ENCODE data around the gene RBM25.
"Not testable (repeated sequence)": the region's sequence is repeated elsewhere in the genome, so short reads cannot be mapped to it uniquely, and the experiment has no call there.

The RBM25 gene

GRCh38 chr14:73027984-73028383, 30.4 kb upstream of the RBM25 start:
- no peaks in the 10 kb centered on the region for H3K27me3 ChIP-seq (ENCODE audit: insufficient read depth, low read length)
- H3K36me3 ChIP-seq (ENCODE audit: insufficient read depth, low read length): peaks cover 14% of the 10 kb centered on the region; the same call in 1 of the 2 replicates
- H3K27ac ChIP-seq (ENCODE audit: low read depth, low read length): no peak overlapping the region
- no peaks in the 10 kb centered on the region for H3K4me1 ChIP-seq (ENCODE audit: control insufficient read depth, insufficient read depth, low read length, unreplicated experiment)
- H2AFZ ChIP-seq (ENCODE audit: low read length, unreplicated experiment): peak overlapping the region; percentile 27
- H3K79me2 ChIP-seq (ENCODE audit: control insufficient read depth, insufficient read depth, low read length, unreplicated experiment): peaks cover 32% of the 10 kb centered on the region
- H3K4me3 ChIP-seq (ENCODE audit: low read depth, low read length): no peak overlapping the region

GRCh38 chr14:73036706-73037450, 21.5 kb upstream of the RBM25 start:
- not testable (repeated sequence) for H3K27me3 ChIP-seq (ENCODE audit: insufficient read depth, low read length); H3K36me3 ChIP-seq (ENCODE audit: insufficient read depth, low read length); H3K4me3 ChIP-seq (ENCODE audit: low read depth, low read length); H3K79me2 ChIP-seq (ENCODE audit: control insufficient read depth, insufficient read depth, low read length, unreplicated experiment); H3K27ac ChIP-seq (ENCODE audit: low read depth, low read length); H2AFZ ChIP-seq (ENCODE audit: low read length, unreplicated experiment); H3K4me1 ChIP-seq (ENCODE audit: control insufficient read depth, insufficient read depth, low read length, unreplicated experiment)

GRCh38 chr14:73047808-73048207, 10.5 kb upstream of the RBM25 start:
- H2AFZ ChIP-seq (ENCODE audit: low read length, unreplicated experiment): no peak overlapping the region
- no peak overlapping the region for H3K4me3 ChIP-seq (ENCODE audit: low read depth, low read length)
- no peak overlapping the region for H3K27ac ChIP-seq (ENCODE audit: low read depth, low read length)
- H3K79me2 ChIP-seq (ENCODE audit: control insufficient read depth, insufficient read depth, low read length, unreplicated experiment): no peaks in the 10 kb centered on the region
- H3K36me3 ChIP-seq (ENCODE audit: insufficient read depth, low read length): no peaks in the 10 kb centered on the region
- no peaks in the 10 kb centered on the region for H3K27me3 ChIP-seq (ENCODE audit: insufficient read depth, low read length)
- H3K4me1 ChIP-seq (ENCODE audit: control insufficient read depth, insufficient read depth, low read length, unreplicated experiment): no peaks in the 10 kb centered on the region

GRCh38 chr14:73049428-73049827, 8.9 kb upstream of the RBM25 start:
- Histone ChIP-seq H3K79me2 (ENCODE audit: control insufficient read depth, insufficient read depth, low read length, unreplicated experiment) (no peaks in the 10 kb centered on the region), H3K4me1 (ENCODE audit: control insufficient read depth, insufficient read depth, low read length, unreplicated experiment) (no peaks in the 10 kb centered on the region), H2AFZ (ENCODE audit: low read length, unreplicated experiment) (no peak overlapping the region), H3K27me3 (ENCODE audit: insufficient read depth, low read length) (no peaks in the 10 kb centered on the region), H3K36me3 (ENCODE audit: insufficient read depth, low read length) (no peaks in the 10 kb centered on the region), H3K4me3 (ENCODE audit: low read depth, low read length) (no peak overlapping the region), H3K27ac (ENCODE audit: low read depth, low read length) (no peak overlapping the region)

GRCh38 chr14:73055251-73055650, 3.1 kb upstream of the RBM25 start:
- H3K27me3 ChIP-seq (ENCODE audit: insufficient read depth, low read length): no peaks in the 10 kb centered on the region
- no peak overlapping the region for H3K27ac ChIP-seq (ENCODE audit: low read depth, low read length)
- H3K36me3 ChIP-seq (ENCODE audit: insufficient read depth, low read length): no peaks in the 10 kb centered on the region
- no peak overlapping the region for H2AFZ ChIP-seq (ENCODE audit: low read length, unreplicated experiment)
- no peak overlapping the region for H3K4me3 ChIP-seq (ENCODE audit: low read depth, low read length)
- H3K4me1 ChIP-seq (ENCODE audit: control insufficient read depth, insufficient read depth, low read length, unreplicated experiment): peaks cover 9% of the 10 kb centered on the region
- H3K79me2 ChIP-seq (ENCODE audit: control insufficient read depth, insufficient read depth, low read length, unreplicated experiment): peaks cover 16% of the 10 kb centered on the region

- Histone ChIP-seq H2AFZ (ENCODE audit: low read length, unreplicated experiment) (peak overlapping the region; percentile 71), H3K4me3 (ENCODE audit: low read depth, low read length) (peak overlapping the region; percentile 97)
These were observed 450 bp upstream of the RBM25 start for GRCh38 chr14:73057944-73058223.

GRCh38 chr14:73058922-73059673, 764 bp downstream of the RBM25 start:
- no peaks in the 10 kb centered on the region for H3K27me3 ChIP-seq (ENCODE audit: insufficient read depth, low read length)
- peak overlapping the region; percentile 80 for H3K27ac ChIP-seq (ENCODE audit: low read depth, low read length)
- peaks cover 9% of the 10 kb centered on the region for H3K36me3 ChIP-seq (ENCODE audit: insufficient read depth, low read length)
- peak overlapping the region; percentile 97 for H3K4me3 ChIP-seq (ENCODE audit: low read depth, low read length)
- H3K4me1 ChIP-seq (ENCODE audit: control insufficient read depth, insufficient read depth, low read length, unreplicated experiment): peaks cover 28% of the 10 kb centered on the region
- H2AFZ ChIP-seq (ENCODE audit: low read length, unreplicated experiment): peak overlapping the region; percentile 16
- peaks cover 55% of the 10 kb centered on the region for H3K79me2 ChIP-seq (ENCODE audit: control insufficient read depth, insufficient read depth, low read length, unreplicated experiment)

More at GRCh38 chr14:73057944-73058223, 450 bp upstream of the RBM25 start:
- Histone ChIP-seq H3K27ac (ENCODE audit: low read depth, low read length) (peak overlapping the region; percentile 80), H3K27me3 (ENCODE audit: insufficient read depth, low read length) (no peaks in the 10 kb centered on the region), H3K79me2 (ENCODE audit: control insufficient read depth, insufficient read depth, low read length, unreplicated experiment) (peaks cover 42% of the 10 kb centered on the region), H3K4me1 (ENCODE audit: control insufficient read depth, insufficient read depth, low read length, unreplicated experiment) (peaks cover 28% of the 10 kb centered on the region), H3K36me3 (ENCODE audit: insufficient read depth, low read length) (no peaks in the 10 kb centered on the region)

- H3K27ac ChIP-seq (ENCODE audit: low read depth, low read length): no peak overlapping the region
- peaks cover 36% of the 10 kb centered on the region for H3K36me3 ChIP-seq (ENCODE audit: insufficient read depth, low read length)
- H2AFZ ChIP-seq (ENCODE audit: low read length, unreplicated experiment): no peak overlapping the region
- H3K4me3 ChIP-seq (ENCODE audit: low read depth, low read length): no peak overlapping the region
- no peaks in the 10 kb centered on the region for H3K27me3 ChIP-seq (ENCODE audit: insufficient read depth, low read length)
- H3K4me1 ChIP-seq (ENCODE audit: control insufficient read depth, insufficient read depth, low read length, unreplicated experiment): no peaks in the 10 kb centered on the region
- H3K79me2 ChIP-seq (ENCODE audit: control insufficient read depth, insufficient read depth, low read length, unreplicated experiment): peaks cover 96% of the 10 kb centered on the region
These were observed 11.3 kb downstream of the RBM25 start for GRCh38 chr14:73069585-73069984.

GRCh38 chr14:73091044-73091443, 32.7 kb downstream of the RBM25 start:
- Histone ChIP-seq H3K79me2 (ENCODE audit: control insufficient read depth, insufficient read depth, low read length, unreplicated experiment) (peaks cover 57% of the 10 kb centered on the region), H3K36me3 (ENCODE audit: insufficient read depth, low read length) (peaks cover 42% of the 10 kb centered on the region), H3K27me3 (ENCODE audit: insufficient read depth, low read length) (no peaks in the 10 kb centered on the region), H2AFZ (ENCODE audit: low read length, unreplicated experiment) (no peak overlapping the region), H3K27ac (ENCODE audit: low read depth, low read length) (no peak overlapping the region), H3K4me1 (ENCODE audit: control insufficient read depth, insufficient read depth, low read length, unreplicated experiment) (no peaks in the 10 kb centered on the region), H3K4me3 (ENCODE audit: low read depth, low read length) (no peak overlapping the region)

GRCh38 chr14:73097421-73097820, 39.1 kb downstream of the RBM25 start:
- Histone ChIP-seq H3K4me1 (ENCODE audit: control insufficient read depth, insufficient read depth, low read length, unreplicated experiment) (no peaks in the 10 kb centered on the region), H3K36me3 (ENCODE audit: insufficient read depth, low read length) (peaks cover 56% of the 10 kb centered on the region), H2AFZ (ENCODE audit: low read length, unreplicated experiment) (no peak overlapping the region), H3K27me3 (ENCODE audit: insufficient read depth, low read length) (no peaks in the 10 kb centered on the region), H3K79me2 (ENCODE audit: control insufficient read depth, insufficient read depth, low read length, unreplicated experiment) (peaks cover 21% of the 10 kb centered on the region), H3K27ac (ENCODE audit: low read depth, low read length) (no peak overlapping the region), H3K4me3 (ENCODE audit: low read depth, low read length) (no peak overlapping the region)

- Histone ChIP-seq H3K27ac (ENCODE audit: low read depth, low read length) (no peak overlapping the region), H3K4me3 (ENCODE audit: low read depth, low read length) (no peak overlapping the region), H3K36me3 (ENCODE audit: insufficient read depth, low read length) (peaks cover 65% of the 10 kb centered on the region), H3K79me2 (ENCODE audit: control insufficient read depth, insufficient read depth, low read length, unreplicated experiment) (peaks cover 12% of the 10 kb centered on the region), H3K27me3 (ENCODE audit: insufficient read depth, low read length) (no peaks in the 10 kb centered on the region), H3K4me1 (ENCODE audit: control insufficient read depth, insufficient read depth, low read length, unreplicated experiment) (no peaks in the 10 kb centered on the region), H2AFZ (ENCODE audit: low read length, unreplicated experiment) (no peak overlapping the region)
These were observed 42.0 kb downstream of the RBM25 start for GRCh38 chr14:73100334-73100733.

All from ACC112 (cell line).